GM12864 (cell line): ENCODE data around the gene TPST1.
"Not testable (repeated sequence)": the region's sequence is repeated elsewhere in the genome, so short reads cannot be mapped to it uniquely, and the experiment has no call there.

ENCODE experiments used
- DNase-seq: peaks from one replicate; pipeline ENCODE4 v3.0.0-alpha.2; 2011; ENCODE audit warnings: low read depth
- H3K4me3 ChIP-seq: 2 replicates; pipeline ENCODE4 v1.5.1; 2011; ENCODE audit warnings: mild to moderate bottlenecking, low read depth, low read length, control low read depth
- CTCF ChIP-seq: IDR thresholded peaks from 2 replicates; pipeline ENCODE4 v1.5.1; 2011; ENCODE audit warnings: low read depth, mild to moderate bottlenecking, moderate library complexity, low read length, control low read depth, inconsistent platforms; ENCODE audit errors: missing control alignments

The TPST1 gene

GRCh38 chr7:66313886-66314568 is 108.9 kb downstream of the TPST1 start:
- no peak overlapping the region for H3K4me3 ChIP-seq
- DNase-seq, result no peak
- TF ChIP-seq CTCF, result no peak

- DNase-seq, result no peak
- TF ChIP-seq CTCF, result no peak
- H3K4me3 ChIP-seq, result no peak overlapping the region
Measured at GRCh38 chr7:66315192-66315591, 110.1 kb downstream of the TPST1 start.

- no peak for TF ChIP-seq CTCF
- H3K4me3 ChIP-seq, result no peak overlapping the region
Measured at GRCh38 chr7:66319407-66319979, 114.4 kb downstream of the TPST1 start.

GRCh38 chr7:66321283-66321682 is 116.1 kb downstream of the TPST1 start:
- no peak for TF ChIP-seq CTCF
- no peak overlapping the region for H3K4me3 ChIP-seq
- DNase-seq, result no peak

More at GRCh38 chr7:66319407-66319979, 114.4 kb downstream of the TPST1 start:
- no peak for DNase-seq

- no peak for TF ChIP-seq CTCF
- DNase-seq, result no peak
- H3K4me3 ChIP-seq, result no peak overlapping the region
Measured at GRCh38 chr7:66323114-66323796, 118.1 kb downstream of the TPST1 start.

GRCh38 chr7:66324985-66325384 is 119.9 kb downstream of the TPST1 start:
- H3K4me3 ChIP-seq, DNase-seq: not testable (repeated sequence)

GRCh38 chr7:66326501-66327215 is 121.5 kb downstream of the TPST1 start:
- no peak for TF ChIP-seq CTCF
- no peak overlapping the region for H3K4me3 ChIP-seq
- no peak for DNase-seq
